Colonic mucosa (tissue), 4 donors: ENCODE data around the gene KCNIP4. TPM values are rescaled to one million over a fixed set of nuclear protein-coding genes. Genes with fewer than 3 reads are reported as not detected.
"Not testable (repeated sequence)": the region's sequence is repeated elsewhere in the genome, so short reads cannot be mapped to it uniquely, and the experiment has no call there.

ENCODE experiments used
- DNase-seq: peaks from one replicate; pipeline ENCODE4 v3.0.0-alpha.2; 2020
- H3K27ac ChIP-seq: fragments of 200-600 bp; one replicate; pipeline ENCODE4 v1.8.0; 2021
- H3K27me3 ChIP-seq: fragments of 200-600 bp; one replicate; pipeline ENCODE4 v1.8.0; 2021
- H3K36me3 ChIP-seq: fragments of 200-600 bp; one replicate; pipeline ENCODE4 v1.8.0; 2021
- H3K4me1 ChIP-seq: fragments of 200-600 bp; one replicate; pipeline ENCODE4 v1.8.0; 2021; ENCODE audit warnings: mild to moderate bottlenecking
- H3K4me3 ChIP-seq: fragments of 200-600 bp; one replicate; pipeline ENCODE4 v1.8.0; 2021
- H3K9ac ChIP-seq, 2 donors: one replicate each; pipeline ENCODE4 v1.7.0; 2013; ENCODE audit warnings: control low read depth in 2 of 2, low read depth in 2 of 2, low read length in 2 of 2
- H3K9me3 ChIP-seq: fragments of 200-600 bp; one replicate; pipeline ENCODE4 v1.8.0; 2021
- intact Hi-C: fragments of 100-400 bp; cut with DNase I; formaldehyde crosslinking; loops from one replicate; pipeline ENCODE4 v1.14.1; 2022
- total RNA-seq, 2 donors: library from RNA; stranded (reverse); fragmentation: NEBNext Ultra II Directional in 1 of 2; extraction: Animal tissue kit (Norgen Biotek cat#: 25700) in 1 of 2; gene quantifications; one replicate each; pipeline ENCODE4 v1.2.1, GENCODE V29; 2021
- TF ChIP-seq, protein P1 (sequence below): fragments of 200-600 bp; IDR thresholded peaks from one replicate; pipeline ENCODE4 v1.8.0; 2022; ENCODE audit warnings: antibody characterized with exemption, mild to moderate bottlenecking
- donor health status: healthy.
- donor health status: DM: no; HTN: no; CAD: no.
- donor health status: DM: no; HTN: no; CAD: no.

KCNIP4 gene
- total RNA-seq, 2 donors from 2014 or later: 0.67 to 1.2 TPM

DNA sequence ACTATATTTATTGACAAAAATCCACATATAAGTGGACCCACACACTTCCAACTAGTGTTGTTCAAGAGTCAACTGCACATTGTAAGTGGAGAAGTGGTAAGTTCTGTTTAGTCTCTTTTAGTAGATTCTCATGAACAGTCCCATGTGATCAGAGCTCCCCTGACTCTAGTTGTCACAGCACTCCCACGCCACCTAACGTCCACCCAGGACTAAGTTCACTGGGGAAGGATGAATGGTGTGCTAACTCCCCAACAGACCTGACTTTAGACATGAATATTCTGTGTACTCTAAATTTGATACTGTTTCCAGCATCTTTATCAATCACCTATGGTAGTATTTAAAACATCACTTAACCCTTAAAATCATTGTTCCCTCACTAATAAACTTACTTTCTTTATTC is 1188.5 kb downstream of the KCNIP4 start:
- no peak for DNase-seq
- intact Hi-C loops: no loop called here
- TF ChIP-seq, protein P1, sequence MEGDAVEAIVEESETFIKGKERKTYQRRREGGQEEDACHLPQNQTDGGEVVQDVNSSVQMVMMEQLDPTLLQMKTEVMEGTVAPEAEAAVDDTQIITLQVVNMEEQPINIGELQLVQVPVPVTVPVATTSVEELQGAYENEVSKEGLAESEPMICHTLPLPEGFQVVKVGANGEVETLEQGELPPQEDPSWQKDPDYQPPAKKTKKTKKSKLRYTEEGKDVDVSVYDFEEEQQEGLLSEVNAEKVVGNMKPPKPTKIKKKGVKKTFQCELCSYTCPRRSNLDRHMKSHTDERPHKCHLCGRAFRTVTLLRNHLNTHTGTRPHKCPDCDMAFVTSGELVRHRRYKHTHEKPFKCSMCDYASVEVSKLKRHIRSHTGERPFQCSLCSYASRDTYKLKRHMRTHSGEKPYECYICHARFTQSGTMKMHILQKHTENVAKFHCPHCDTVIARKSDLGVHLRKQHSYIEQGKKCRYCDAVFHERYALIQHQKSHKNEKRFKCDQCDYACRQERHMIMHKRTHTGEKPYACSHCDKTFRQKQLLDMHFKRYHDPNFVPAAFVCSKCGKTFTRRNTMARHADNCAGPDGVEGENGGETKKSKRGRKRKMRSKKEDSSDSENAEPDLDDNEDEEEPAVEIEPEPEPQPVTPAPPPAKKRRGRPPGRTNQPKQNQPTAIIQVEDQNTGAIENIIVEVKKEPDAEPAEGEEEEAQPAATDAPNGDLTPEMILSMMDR: no peak

DNA sequence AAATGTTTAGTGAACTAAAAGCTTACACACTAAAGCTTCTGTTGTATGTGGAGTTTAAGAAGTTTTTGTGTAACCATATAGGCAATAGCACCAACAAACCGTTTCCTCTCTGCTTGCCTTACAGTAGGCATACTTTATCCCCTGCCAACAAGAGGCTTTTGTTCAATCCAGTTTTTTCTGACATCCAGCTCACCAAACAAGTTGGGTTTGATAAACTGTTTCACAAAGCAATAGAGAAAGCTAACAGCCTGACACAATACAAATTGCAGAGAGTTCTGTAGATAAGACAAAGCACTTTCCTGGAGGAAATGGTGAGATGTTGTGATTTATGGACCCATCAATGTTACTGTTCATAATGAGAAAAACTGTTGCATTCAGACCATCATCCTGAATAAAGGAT is 1194.5 kb downstream of the KCNIP4 start:
- no peak for DNase-seq
- Histone ChIP-seq H3K27me3 (no peaks in the 10 kb centered on the region), H3K9me3 (no peaks in the 10 kb centered on the region), H3K27ac (no peak overlapping the region), H3K9ac (no peak overlapping the region), H3K4me1 (no peaks in the 10 kb centered on the region), H3K4me3 (no peak overlapping the region), H3K36me3 (no peaks in the 10 kb centered on the region)
- TF ChIP-seq, protein P1: no peak
- intact Hi-C loops: no loop called here

More for the DNA sequence above, 1188.5 kb downstream of the KCNIP4 start:
- H3K4me1 ChIP-seq: no peaks in the 10 kb centered on the region
- H3K4me3 ChIP-seq: no peak overlapping the region
- no peaks in the 10 kb centered on the region for H3K9me3 ChIP-seq
- H3K36me3 ChIP-seq: no peaks in the 10 kb centered on the region
- H3K27me3 ChIP-seq: no peaks in the 10 kb centered on the region
- no peak overlapping the region for H3K27ac ChIP-seq
- H3K9ac ChIP-seq: no peak overlapping the region

DNA sequence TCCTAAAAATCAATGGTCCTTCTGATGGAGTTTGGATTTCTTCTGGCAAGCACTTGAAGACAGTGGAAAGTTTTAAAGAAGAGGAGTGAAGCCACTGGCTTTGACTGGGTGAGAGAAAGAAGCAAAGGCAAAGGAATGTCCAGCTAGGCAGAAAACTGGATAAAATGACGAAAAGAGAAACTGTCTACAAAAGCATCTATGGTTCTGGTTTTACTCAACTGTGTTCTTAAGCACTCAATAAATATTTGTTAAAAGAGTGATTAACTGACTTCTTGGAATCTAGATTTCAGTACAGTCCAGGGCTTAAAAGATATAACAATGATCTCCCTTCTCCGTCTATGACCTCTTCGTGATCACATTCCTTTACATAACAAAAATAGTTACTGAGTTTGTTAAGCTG is 1195.9 kb downstream of the KCNIP4 start:
- Histone ChIP-seq H3K9me3 (no peaks in the 10 kb centered on the region), H3K9ac (no peak overlapping the region), H3K36me3 (no peaks in the 10 kb centered on the region), H3K4me1 (no peaks in the 10 kb centered on the region), H3K4me3 (no peak overlapping the region), H3K27ac (no peak overlapping the region), H3K27me3 (no peaks in the 10 kb centered on the region)
- TF ChIP-seq, protein P1: no peak
- intact Hi-C loops: no loop called here
- DNase-seq: no peak

DNA sequence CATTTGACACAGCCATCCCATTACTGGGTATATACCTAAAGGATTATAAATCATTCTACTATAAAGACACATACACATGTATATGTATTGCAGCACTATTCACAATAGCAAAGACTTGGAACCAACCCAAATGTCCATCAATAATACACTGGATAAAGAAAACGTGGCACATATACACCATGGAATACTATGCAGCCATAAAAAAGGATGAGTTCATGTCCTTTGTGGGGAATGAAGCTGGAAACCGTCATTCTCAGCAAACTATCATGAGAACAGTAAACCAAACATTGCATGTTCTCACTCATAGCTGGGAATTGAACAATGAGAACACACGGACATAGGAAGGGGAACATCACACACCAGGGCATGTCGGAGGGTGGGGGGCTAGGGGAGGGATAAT is 1202.6 kb downstream of the KCNIP4 start:
- H3K9ac ChIP-seq, intact Hi-C loops, H3K4me1 ChIP-seq, H3K27me3 ChIP-seq, H3K27ac ChIP-seq, H3K9me3 ChIP-seq, H3K36me3 ChIP-seq, H3K4me3 ChIP-seq, DNase-seq: not testable (repeated sequence)

DNA sequence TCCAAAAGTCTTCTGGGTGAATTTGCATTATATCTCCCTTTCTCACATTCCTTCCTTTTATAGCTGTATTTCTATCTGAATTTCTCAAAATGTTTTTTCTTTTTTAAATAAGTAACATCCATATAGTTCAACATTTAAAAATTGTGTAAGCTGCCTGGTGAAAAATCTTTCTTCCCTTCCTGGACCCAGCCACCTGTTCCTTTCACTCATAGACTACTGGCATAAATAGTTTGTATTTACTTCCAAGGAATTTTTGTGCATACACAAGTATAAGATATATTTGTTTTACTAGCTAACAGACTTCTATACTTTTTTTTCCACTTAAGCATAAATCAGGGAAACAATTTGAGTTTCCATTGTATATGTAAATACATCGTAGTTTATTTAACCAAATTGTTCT is 1212.6 kb downstream of the KCNIP4 start:
- TF ChIP-seq, protein P1: no peak
- Histone ChIP-seq H3K9me3 (peaks cover 3% of the 10 kb centered on the region), H3K27ac (no peak overlapping the region), H3K36me3 (no peaks in the 10 kb centered on the region), H3K4me3 (no peak overlapping the region), H3K9ac (no peak overlapping the region), H3K27me3 (no peaks in the 10 kb centered on the region), H3K4me1 (no peaks in the 10 kb centered on the region)
- intact Hi-C loops: no loop called here
- DNase-seq: no peak

DNA sequence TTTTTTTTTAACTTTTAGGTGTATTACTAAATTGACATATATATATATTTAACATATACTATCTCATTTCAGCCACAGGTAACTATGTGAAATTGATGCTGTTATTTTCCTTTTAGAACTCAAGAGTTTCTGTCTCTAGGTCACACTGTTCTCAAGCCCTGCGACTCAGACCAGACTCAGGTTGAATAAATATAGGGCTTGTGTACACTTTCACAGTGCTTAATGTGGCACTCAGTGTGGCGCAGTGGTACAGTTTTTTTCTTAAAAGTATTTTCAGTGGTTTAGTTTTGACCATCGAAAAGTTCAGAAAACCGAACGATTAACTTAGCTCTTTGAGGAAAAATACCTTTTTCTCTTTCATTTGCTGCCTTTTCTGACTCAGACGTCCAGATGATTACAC is 1223.7 kb downstream of the KCNIP4 start:
- no peaks in the 10 kb centered on the region for H3K36me3 ChIP-seq
- intact Hi-C loops: no loop called here
- H3K27me3 ChIP-seq: no peaks in the 10 kb centered on the region
- H3K4me3 ChIP-seq: no peak overlapping the region
- no peak for DNase-seq
- no peaks in the 10 kb centered on the region for H3K4me1 ChIP-seq
- no peaks in the 10 kb centered on the region for H3K9me3 ChIP-seq
- TF ChIP-seq, protein P1: no peak
- no peak overlapping the region for H3K9ac ChIP-seq
- no peak overlapping the region for H3K27ac ChIP-seq
